Hematopoietic multipotent progenitor cell (in vitro differentiated cells): ENCODE data around the gene DDX1. TPM values are rescaled to one million over a fixed set of nuclear protein-coding genes. Genes with fewer than 3 reads are reported as not detected.

Experiments
- DNase-seq, 3 donors: peaks; one replicate each; pipeline ENCODE4 v3.0.0-alpha.2; 2011 to 2015; ENCODE audit warnings: low read depth in 2 of 3, low spot score in 2 of 3
- total RNA-seq: library from RNA; depleted of rRNA; stranded (reverse); fragments of >200 nt; gene quantifications from one replicate; pipeline ENCODE4 v1.2.3, GENCODE V29; 2012

Gene DDX1
- total RNA-seq, 1 donor, result 22.1 TPM

- DNase-seq, result no peak
These were observed 35.3 kb downstream of the DDX1 start for GRCh38 chr2:15626967-15627366.

- no peak for DNase-seq
These were observed 36.4 kb downstream of the DDX1 start for GRCh38 chr2:15627817-15628684.

GRCh38 chr2:15628899-15629855, 37.5 kb downstream of the DDX1 start:
- DNase-seq, result no peak

GRCh38 chr2:15630121-15630977, 38.7 kb downstream of the DDX1 start:
- DNase-seq, result no peak

GRCh38 chr2:15630978-15631719, 39.5 kb downstream of the DDX1 start:
- no peak for DNase-seq

GRCh38 chr2:15631883-15632282, 40.2 kb downstream of the DDX1 start:
- no peak for DNase-seq

- DNase-seq, result no peak
These were observed 41.6 kb downstream of the DDX1 start for GRCh38 chr2:15633043-15633970.

- no peak for DNase-seq
These were observed 42.3 kb downstream of the DDX1 start for GRCh38 chr2:15633971-15634346.

GRCh38 chr2:15634846-15635490, 43.3 kb downstream of the DDX1 start:
- DNase-seq, result no peak

GRCh38 chr2:15636972-15637785, 45.5 kb downstream of the DDX1 start:
- peak; percentile 14 to 84 (median 69) for DNase-seq

GRCh38 chr2:15638720-15639119, 47.1 kb downstream of the DDX1 start:
- DNase-seq, result no peak

GRCh38 chr2:15639323-15640251, 47.9 kb downstream of the DDX1 start:
- no peak for DNase-seq

GRCh38 chr2:15640261-15640711, 48.6 kb downstream of the DDX1 start:
- DNase-seq, result peak in 2 of 3 donors; percentile 81

GRCh38 chr2:15640784-15641183, 49.1 kb downstream of the DDX1 start:
- DNase-seq, result no peak

- DNase-seq, result no peak
These were observed 49.9 kb downstream of the DDX1 start for GRCh38 chr2:15641530-15641982.
